IPS-18c (cell line): ENCODE results near the gene METTL17.
"Not testable (repeated sequence)": the region's sequence is repeated elsewhere in the genome, so short reads cannot be mapped to it uniquely, and the experiment has no call there.

Source experiments
- H3K4me3 ChIP-seq: 2 replicates; pipeline ENCODE4 v1.7.0; 2013; ENCODE audit warnings: low read depth, mild to moderate bottlenecking, low read length, moderate library complexity; ENCODE audit not compliant: insufficient read depth
- H3K9me3 ChIP-seq: one replicate; pipeline ENCODE4 v1.6.1; 2013; ENCODE audit warnings: mild to moderate bottlenecking, low read length, moderate library complexity; ENCODE audit not compliant: control insufficient read depth, insufficient read depth

METTL17 gene

GRCh38 chr14:20986811-20987210 is 3.0 kb upstream of the METTL17 start:
- no peak overlapping the region for H3K4me3 ChIP-seq
- no peaks in the 10 kb centered on the region for H3K9me3 ChIP-seq

GRCh38 chr14:20988717-20989470 is 886 bp upstream of the METTL17 start:
- H3K4me3 ChIP-seq = peak overlapping the region; percentile 9; the same call in 1 of the 2 replicates
- H3K9me3 ChIP-seq = no peaks in the 10 kb centered on the region

GRCh38 chr14:20989471-20989786 is 351 bp upstream of the METTL17 start:
- Histone ChIP-seq H3K4me3 (no peak overlapping the region), H3K9me3 (no peaks in the 10 kb centered on the region)

- no peaks in the 10 kb centered on the region for H3K9me3 ChIP-seq
Observed at GRCh38 chr14:20996521-20996920, 6.7 kb downstream of the METTL17 start.

GRCh38 chr14:20997115-20997514 is 7.3 kb downstream of the METTL17 start:
- Histone ChIP-seq H3K4me3 (no peak overlapping the region), H3K9me3 (no peaks in the 10 kb centered on the region)

More at GRCh38 chr14:20996521-20996920, 6.7 kb downstream of the METTL17 start:
- no peak overlapping the region for H3K4me3 ChIP-seq

GRCh38 chr14:20997564-20997963 is 7.8 kb downstream of the METTL17 start:
- Histone ChIP-seq H3K9me3 (no peaks in the 10 kb centered on the region), H3K4me3 (no peak overlapping the region)

GRCh38 chr14:20998139-20998538 is 8.4 kb downstream of the METTL17 start:
- Histone ChIP-seq H3K9me3 (no peaks in the 10 kb centered on the region), H3K4me3 (no peak overlapping the region)

GRCh38 chr14:20998674-20999366 is 9.0 kb downstream of the METTL17 start, which contains the start of gene SLC39A2:
TSS of gene SLC39A2 (plus strand) at chr14:20999293. CDS start at chr14:20999447, 154 bp downstream.
- peak within 1 kb of the TSS; percentile 26; the same call in 1 of the 2 replicates for H3K4me3 ChIP-seq
- H3K9me3 ChIP-seq = no peaks in the 10 kb centered on the region

- no peak overlapping the region for H3K4me3 ChIP-seq
- no peaks in the 10 kb centered on the region for H3K9me3 ChIP-seq
Observed at GRCh38 chr14:20999591-20999990, 9.8 kb downstream of the METTL17 start.

GRCh38 chr14:21001218-21001617 is 11.4 kb downstream of the METTL17 start:
- no peak overlapping the region for H3K4me3 ChIP-seq
- no peaks in the 10 kb centered on the region for H3K9me3 ChIP-seq

- no peaks in the 10 kb centered on the region for H3K9me3 ChIP-seq
- H3K4me3 ChIP-seq = no peak overlapping the region
Observed at GRCh38 chr14:21003788-21004346, 14.1 kb downstream of the METTL17 start.

- not testable (repeated sequence) for H3K4me3 ChIP-seq
Observed at GRCh38 chr14:21009721-21010120, 19.9 kb downstream of the METTL17 start.

GRCh38 chr14:21011136-21011535 is 21.4 kb downstream of the METTL17 start:
- no peaks in the 10 kb centered on the region for H3K9me3 ChIP-seq
- H3K4me3 ChIP-seq = no peak overlapping the region

More at GRCh38 chr14:21009721-21010120, 19.9 kb downstream of the METTL17 start:
- not testable (repeated sequence) for H3K9me3 ChIP-seq

GRCh38 chr14:21014761-21015190 is 25.0 kb downstream of the METTL17 start:
- Histone ChIP-seq H3K9me3 (no peaks in the 10 kb centered on the region), H3K4me3 (no peak overlapping the region)

GRCh38 chr14:21015312-21015711 is 25.5 kb downstream of the METTL17 start:
- no peak overlapping the region for H3K4me3 ChIP-seq
- H3K9me3 ChIP-seq = no peaks in the 10 kb centered on the region

- Histone ChIP-seq H3K4me3 (no peak overlapping the region), H3K9me3 (no peaks in the 10 kb centered on the region)
Observed at GRCh38 chr14:21016413-21017190, 26.8 kb downstream of the METTL17 start.

GRCh38 chr14:21017528-21018245 is 27.9 kb downstream of the METTL17 start:
- no peak overlapping the region for H3K4me3 ChIP-seq
- no peaks in the 10 kb centered on the region for H3K9me3 ChIP-seq
